HG02763 (cell line): ENCODE results near the gene HOXB4.

Experiments used
- ATAC-seq: cut with Tn5 transposase; IDR thresholded peaks from one replicate; pipeline ENCODE4 v1.9.1; 2021; ENCODE audit warnings: mild to moderate bottlenecking, moderate library complexity; ENCODE audit not compliant: unreplicated experiment

Gene HOXB4

GRCh38 chr17:48561884-48562810 lies 16.0 kb downstream of the HOXB4 start:
- peak; percentile 41 for ATAC-seq

- ATAC-seq: no peak
Observed at GRCh38 chr17:48559840-48560817, 18.0 kb downstream of the HOXB4 start.

- ATAC-seq: no peak
Observed at GRCh38 chr17:48559122-48559839, 18.9 kb downstream of the HOXB4 start.

GRCh38 chr17:48558831-48559121 lies 19.4 kb downstream of the HOXB4 start:
- no peak for ATAC-seq

- ATAC-seq: no peak
Observed at GRCh38 chr17:48558057-48558830, 19.9 kb downstream of the HOXB4 start.

GRCh38 chr17:48556576-48557401 lies 21.4 kb downstream of the HOXB4 start:
- ATAC-seq: no peak

GRCh38 chr17:48556229-48556575 lies 21.9 kb downstream of the HOXB4 start:
- no peak for ATAC-seq

- ATAC-seq: no peak
Observed at GRCh38 chr17:48555258-48556228, 22.6 kb downstream of the HOXB4 start.

- ATAC-seq: no peak
Observed at GRCh38 chr17:48554412-48555257, 23.5 kb downstream of the HOXB4 start.

GRCh38 chr17:48553826-48554225 lies 24.3 kb downstream of the HOXB4 start:
- no peak for ATAC-seq

GRCh38 chr17:48553190-48553547 lies 25.0 kb downstream of the HOXB4 start:
- ATAC-seq: no peak

GRCh38 chr17:48552466-48553189 lies 25.5 kb downstream of the HOXB4 start:
- ATAC-seq: no peak

GRCh38 chr17:48551596-48552465 lies 26.3 kb downstream of the HOXB4 start:
- no peak for ATAC-seq

GRCh38 chr17:48551214-48551555 lies 27.0 kb downstream of the HOXB4 start:
- no peak for ATAC-seq

GRCh38 chr17:48550502-48551213 lies 27.5 kb downstream of the HOXB4 start:
- ATAC-seq: no peak
